Panc1 (cell line): ENCODE measurements around the gene SUN1. TPM values are rescaled to one million over a fixed set of nuclear protein-coding genes. Genes with fewer than 3 reads are reported as not detected.
A peak's percentile ranks its signal among the peaks of the same experiment; 100 is the strongest.

Experiments used
- ATAC-seq: fragments of 200-7000 bp; cut with Tn5 transposase; 2 replicates; pipeline ENCODE4 v1.9.1; 2020; ENCODE audit warnings: mild to moderate bottlenecking, moderate library complexity
- BruUV-seq: library from RNA; stranded (reverse); fragments of 400-500 nt; replicated peaks from 2 replicates; lab custom pipeline; 2021; lab: Mats Ljungman, UMichigan
- CTCF ChIA-PET: fragments of 300-600 bp; sonication (Branson Sonifier 250); formaldehyde crosslinking; loops from one replicate; lab custom pipeline; 2022; ENCODE audit warnings: antibody characterized with exemption; lab: Charles Lee
- POLR2A ChIA-PET: fragments of 300-600 bp; sonication (Branson Sonifier 250); formaldehyde crosslinking; loops from one replicate; lab custom pipeline; 2022; ENCODE audit warnings: antibody characterized with exemption; lab: Charles Lee
- DNase-seq: peaks from one replicate; pipeline ENCODE4 v3.0.0-alpha.2; 2010; ENCODE audit warnings: low read depth, low spot score
- H3K27ac ChIP-seq: 2 replicates; pipeline ENCODE4 v1.5.1; 2011; ENCODE audit warnings: mild to moderate bottlenecking, low read length, inconsistent platforms
- H3K27me3 ChIP-seq: fragments of 200-500 bp; sonication (Bioruptor generic); 2 replicates; pipeline ENCODE4 v1.6.0; 2014; ENCODE audit warnings: low read length, inconsistent platforms; ENCODE audit not compliant: control insufficient read depth, insufficient read depth
- H3K36me3 ChIP-seq: fragments of 200-500 bp; sonication (Bioruptor generic); 2 replicates; pipeline ENCODE4 v1.5.1; 2014; ENCODE audit warnings: inconsistent platforms, mild to moderate bottlenecking, low read length, moderate library complexity; ENCODE audit not compliant: control insufficient read depth, insufficient read depth
- H3K4me1 ChIP-seq: 2 replicates; pipeline ENCODE4 v1.5.1; 2011; ENCODE audit warnings: inconsistent platforms, mild to moderate bottlenecking, low read length, moderate library complexity; ENCODE audit not compliant: control insufficient read depth, insufficient read depth
- H3K4me3 ChIP-seq, 2 experiments: 2 replicates each; pipeline ENCODE4 v1.5.1; 2011 to 2012; ENCODE audit warnings: low read depth in 2 of 2, low read length in 2 of 2, mild to moderate bottlenecking in 2 of 2, inconsistent platforms in 1 of 2, moderate library complexity in 1 of 2
- H3K9me3 ChIP-seq: fragments of 200-500 bp; sonication (Bioruptor generic); 2 replicates; pipeline ENCODE4 v1.5.1; 2014; ENCODE audit warnings: low read depth, mild to moderate bottlenecking, inconsistent platforms, low read length, moderate library complexity; ENCODE audit not compliant: control insufficient read depth, insufficient read depth
- POLR2AphosphoS5 ChIP-seq: IDR thresholded peaks from 2 replicates; pipeline ENCODE4 v1.6.1; 2012; ENCODE audit warnings: mild to moderate bottlenecking, low read depth, low read length, moderate library complexity
- SIN3A ChIP-seq: IDR thresholded peaks from 2 replicates; pipeline ENCODE4 v1.6.1; 2012; ENCODE audit warnings: low read depth, mild to moderate bottlenecking, low read length, moderate library complexity, borderline replicate concordance; ENCODE audit not compliant: insufficient read depth
- TCF7L2 ChIP-seq: IDR thresholded peaks from 2 replicates; pipeline ENCODE4 v1.6.1; 2011; ENCODE audit warnings: mild to moderate bottlenecking, low read depth, low read length, inconsistent platforms
- in situ Hi-C: cut with HindIII; loops from 2 replicates; pipeline ENCODE4 v1.10.0; 2016; ENCODE audit warnings: low sequenced_read_pairs, low pct_unique_long_range_greater_than_20kb
- intact Hi-C: fragments of 100-400 bp; cut with micrococcal nuclease; formaldehyde crosslinking; loops from one replicate; pipeline ENCODE4 v1.10.0; 2022; ENCODE audit not compliant: unreplicated experiment
- total RNA-seq: library from RNA; stranded (reverse); gene quantifications from one replicate; pipeline ENCODE4 v1.2.1, GENCODE V29; 2021; ENCODE audit not compliant: unreplicated experiment
- TF ChIP-seq, protein P1 (sequence below): fragments of 450-650 bp; IDR thresholded peaks from 2 replicates; pipeline ENCODE4 v1.5.1; 2017; ENCODE audit warnings: mild to moderate bottlenecking
- TF ChIP-seq, protein P2 (sequence below), 2 experiments: IDR thresholded peaks; 2 replicates each; pipeline ENCODE4 v1.6.1; 2011 to 2012; ENCODE audit warnings: low read depth in 2 of 2, control low read depth in 1 of 2, low read length in 1 of 2, mild to moderate bottlenecking in 1 of 2, moderate library complexity in 1 of 2; ENCODE audit not compliant: insufficient read depth in 1 of 2

Gene SUN1
- total RNA-seq, 1 experiment from 2014 or later = 244 TPM

DNA sequence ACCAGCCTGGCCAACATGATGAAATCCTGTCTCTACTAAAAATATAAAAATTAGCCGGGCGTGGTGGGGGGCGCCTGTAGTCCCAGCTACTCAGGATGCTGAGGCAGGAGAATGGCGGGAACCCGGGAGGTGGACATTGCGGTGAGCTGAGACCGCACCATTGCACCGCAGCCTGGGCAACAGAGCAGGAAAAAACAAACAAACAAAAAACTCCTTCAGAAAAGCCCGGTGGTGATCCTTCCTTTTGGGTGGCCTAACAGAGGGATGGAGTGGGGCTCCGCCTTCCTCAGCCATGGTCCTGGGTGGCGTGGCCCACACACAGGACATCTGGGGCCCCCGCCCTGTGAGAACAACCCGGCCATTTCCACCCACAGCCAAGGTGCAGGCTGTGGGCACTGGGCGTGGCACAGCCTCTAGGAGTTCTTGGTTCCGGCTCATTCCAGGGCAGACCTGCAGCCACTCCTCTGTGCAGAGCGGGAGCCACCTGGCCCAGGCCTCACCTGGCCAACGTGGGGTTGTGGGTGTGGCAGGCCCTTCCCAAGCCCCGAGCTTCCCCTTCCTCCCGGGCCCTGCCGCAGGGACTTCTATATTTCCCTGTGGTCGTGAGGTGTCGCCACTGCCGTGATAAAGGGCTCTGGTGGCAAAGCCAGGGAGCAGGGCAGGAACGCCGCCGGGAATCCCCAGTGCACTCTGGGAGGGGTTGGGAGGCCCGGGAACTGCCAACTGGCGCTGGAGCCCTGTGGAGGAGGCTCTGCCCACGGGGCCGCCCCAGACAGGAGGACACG lies 81.7 kb downstream of the SUN1 start:
- in situ Hi-C loops (no loop called here), intact Hi-C loops (loop anchor here (2.0 kb wide), 1 partner anchor 41 kb away; the partner anchor contains the start of gene ADAP1)
- ATAC-seq = peak; percentile 71
- CTCF ChIA-PET = no interaction called here
- DNase-seq = no peak
- Histone ChIP-seq H3K4me1 (peaks cover 18% of the 10 kb centered on the region), H3K36me3 (no peaks in the 10 kb centered on the region), H3K27ac (no peak overlapping the region), H3K4me3 (no peak overlapping the region), H3K27me3 (no peaks in the 10 kb centered on the region), H3K9me3 (no peaks in the 10 kb centered on the region)
- TF ChIP-seq, protein P1, sequence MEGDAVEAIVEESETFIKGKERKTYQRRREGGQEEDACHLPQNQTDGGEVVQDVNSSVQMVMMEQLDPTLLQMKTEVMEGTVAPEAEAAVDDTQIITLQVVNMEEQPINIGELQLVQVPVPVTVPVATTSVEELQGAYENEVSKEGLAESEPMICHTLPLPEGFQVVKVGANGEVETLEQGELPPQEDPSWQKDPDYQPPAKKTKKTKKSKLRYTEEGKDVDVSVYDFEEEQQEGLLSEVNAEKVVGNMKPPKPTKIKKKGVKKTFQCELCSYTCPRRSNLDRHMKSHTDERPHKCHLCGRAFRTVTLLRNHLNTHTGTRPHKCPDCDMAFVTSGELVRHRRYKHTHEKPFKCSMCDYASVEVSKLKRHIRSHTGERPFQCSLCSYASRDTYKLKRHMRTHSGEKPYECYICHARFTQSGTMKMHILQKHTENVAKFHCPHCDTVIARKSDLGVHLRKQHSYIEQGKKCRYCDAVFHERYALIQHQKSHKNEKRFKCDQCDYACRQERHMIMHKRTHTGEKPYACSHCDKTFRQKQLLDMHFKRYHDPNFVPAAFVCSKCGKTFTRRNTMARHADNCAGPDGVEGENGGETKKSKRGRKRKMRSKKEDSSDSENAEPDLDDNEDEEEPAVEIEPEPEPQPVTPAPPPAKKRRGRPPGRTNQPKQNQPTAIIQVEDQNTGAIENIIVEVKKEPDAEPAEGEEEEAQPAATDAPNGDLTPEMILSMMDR = no peak; the same call in 1 of the 2 replicates
- TF ChIP-seq POLR2AphosphoS5 (no peak), TCF7L2 (no peak), SIN3A (no peak)
- TF ChIP-seq, protein P2, sequence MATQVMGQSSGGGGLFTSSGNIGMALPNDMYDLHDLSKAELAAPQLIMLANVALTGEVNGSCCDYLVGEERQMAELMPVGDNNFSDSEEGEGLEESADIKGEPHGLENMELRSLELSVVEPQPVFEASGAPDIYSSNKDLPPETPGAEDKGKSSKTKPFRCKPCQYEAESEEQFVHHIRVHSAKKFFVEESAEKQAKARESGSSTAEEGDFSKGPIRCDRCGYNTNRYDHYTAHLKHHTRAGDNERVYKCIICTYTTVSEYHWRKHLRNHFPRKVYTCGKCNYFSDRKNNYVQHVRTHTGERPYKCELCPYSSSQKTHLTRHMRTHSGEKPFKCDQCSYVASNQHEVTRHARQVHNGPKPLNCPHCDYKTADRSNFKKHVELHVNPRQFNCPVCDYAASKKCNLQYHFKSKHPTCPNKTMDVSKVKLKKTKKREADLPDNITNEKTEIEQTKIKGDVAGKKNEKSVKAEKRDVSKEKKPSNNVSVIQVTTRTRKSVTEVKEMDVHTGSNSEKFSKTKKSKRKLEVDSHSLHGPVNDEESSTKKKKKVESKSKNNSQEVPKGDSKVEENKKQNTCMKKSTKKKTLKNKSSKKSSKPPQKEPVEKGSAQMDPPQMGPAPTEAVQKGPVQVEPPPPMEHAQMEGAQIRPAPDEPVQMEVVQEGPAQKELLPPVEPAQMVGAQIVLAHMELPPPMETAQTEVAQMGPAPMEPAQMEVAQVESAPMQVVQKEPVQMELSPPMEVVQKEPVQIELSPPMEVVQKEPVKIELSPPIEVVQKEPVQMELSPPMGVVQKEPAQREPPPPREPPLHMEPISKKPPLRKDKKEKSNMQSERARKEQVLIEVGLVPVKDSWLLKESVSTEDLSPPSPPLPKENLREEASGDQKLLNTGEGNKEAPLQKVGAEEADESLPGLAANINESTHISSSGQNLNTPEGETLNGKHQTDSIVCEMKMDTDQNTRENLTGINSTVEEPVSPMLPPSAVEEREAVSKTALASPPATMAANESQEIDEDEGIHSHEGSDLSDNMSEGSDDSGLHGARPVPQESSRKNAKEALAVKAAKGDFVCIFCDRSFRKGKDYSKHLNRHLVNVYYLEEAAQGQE (IDR thresholded peaks at IDR 0.05; ENCODE audit: insufficient read depth in 1 of 2, low read depth in 2 of 2, low read length in 1 of 2) = no peak
- no TSS peak for BruUV-seq
- POLR2A ChIA-PET = interaction anchor here (0.5 kb wide), 1 partner anchor 209 kb away, joined by 3 read pairs; no protein-coding TSS in a partner anchor

DNA sequence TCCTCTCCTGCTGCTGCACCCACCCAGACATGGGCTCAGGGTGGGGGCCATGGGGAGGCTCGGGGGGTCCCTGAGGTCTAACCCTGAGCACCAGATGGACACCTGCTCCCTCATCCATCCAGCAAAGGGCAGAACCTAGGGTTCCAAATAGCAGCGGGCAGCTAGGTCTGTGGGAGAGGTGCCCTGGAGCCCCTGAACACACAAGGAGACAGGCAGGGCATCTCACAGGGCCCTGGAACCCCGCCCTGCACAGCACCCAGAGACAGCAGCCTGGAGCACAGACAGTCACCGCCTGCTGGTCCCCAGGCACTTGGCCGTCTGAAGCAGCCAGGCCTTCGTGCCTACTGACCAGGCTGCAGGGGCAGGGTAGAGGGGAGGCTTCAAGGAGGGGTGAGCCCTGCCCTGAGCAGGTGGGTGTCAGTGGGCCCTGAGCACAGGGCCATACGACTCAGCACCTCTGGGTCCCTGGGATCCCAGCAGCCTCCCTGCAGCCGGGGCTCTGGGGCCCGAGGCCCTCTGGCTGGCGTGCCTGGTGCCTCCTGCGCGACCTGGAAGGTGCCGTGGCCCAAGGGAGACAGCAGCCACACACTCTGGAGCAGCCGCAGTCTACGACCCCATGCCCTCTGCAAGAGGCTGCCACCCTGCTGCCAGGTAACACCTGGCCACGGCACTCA lies 82.4 kb downstream of the SUN1 start:
- TF ChIP-seq, protein P2 (IDR thresholded peaks at IDR 0.05; ENCODE audit: insufficient read depth in 1 of 2, low read depth in 2 of 2, low read length in 1 of 2) = no peak
- TF ChIP-seq, protein P1 = no peak
- TF ChIP-seq TCF7L2 (no peak), POLR2AphosphoS5 (no peak), SIN3A (no peak)
- in situ Hi-C loops (no loop called here), intact Hi-C loops (loop anchor here (2.0 kb wide), 1 partner anchor 40 kb away; the partner anchor contains the start of gene ADAP1)
- Histone ChIP-seq H3K9me3 (no peaks in the 10 kb centered on the region), H3K27me3 (no peaks in the 10 kb centered on the region), H3K27ac (no peak overlapping the region), H3K4me1 (peaks cover 18% of the 10 kb centered on the region), H3K4me3 (no peak overlapping the region), H3K36me3 (no peaks in the 10 kb centered on the region)
- ChIA-PET CTCF (no interaction called here), POLR2A (interaction anchor here (0.5 kb wide), 1 partner anchor 209 kb away, joined by 3 read pairs; no protein-coding TSS in a partner anchor)
- no peak for DNase-seq
- BruUV-seq = no TSS peak
- ATAC-seq = peak; percentile 39; the same call in 1 of the 2 replicates
